Activated CD4-positive, alpha-beta T cell treated with anti-CD3 and anti-CD28 coated beads for 36 hours (primary cell): ENCODE results near the gene LRRC8C. TPM values are rescaled to one million over a fixed set of nuclear protein-coding genes. Genes with fewer than 3 reads are reported as not detected.
A peak's percentile ranks its signal among the peaks of the same experiment; 100 is the strongest.
"Not testable (repeated sequence)": the region's sequence is repeated elsewhere in the genome, so short reads cannot be mapped to it uniquely, and the experiment has no call there.

Experiments
- ATAC-seq: fragments of 200-7000 bp; cut with Tn5 transposase; one replicate; pipeline ENCODE4 v1.10.0; 2021; ENCODE audit warnings: mild to moderate bottlenecking, moderate library complexity
- CTCF ChIA-PET: fragments of 350-600 bp; sonication (Branson Sonifier 250); formaldehyde crosslinking; loops from one replicate; lab custom pipeline; 2021; ENCODE audit warnings: antibody characterized with exemption; lab: Charles Lee
- POLR2A ChIA-PET: fragments of 350-600 bp; sonication (Branson Sonifier 250); formaldehyde crosslinking; loops from one replicate; lab custom pipeline; 2021; ENCODE audit warnings: antibody characterized with exemption, inconsistent platforms; lab: Charles Lee
- DNase-seq: peaks from one replicate; pipeline ENCODE4 v3.0.0-alpha.2; 2020
- H3K27ac Mint-ChIP-seq: one replicate; pipeline ENCODE4 v1.8.0; 2021; ENCODE audit warnings: mixed read lengths
- H3K27me3 Mint-ChIP-seq: one replicate; pipeline ENCODE4 v1.8.0; 2021; ENCODE audit warnings: mixed read lengths
- H3K36me3 Mint-ChIP-seq: one replicate; pipeline ENCODE4 v1.8.0; 2021; ENCODE audit warnings: low read depth, mixed read lengths
- H3K4me1 Mint-ChIP-seq: one replicate; pipeline ENCODE4 v1.8.0; 2021; ENCODE audit warnings: mixed read lengths
- H3K4me3 Mint-ChIP-seq: one replicate; pipeline ENCODE4 v1.8.0; 2021; ENCODE audit warnings: mild to moderate bottlenecking, moderate library complexity, mixed read lengths
- H3K9me3 Mint-ChIP-seq: one replicate; pipeline ENCODE4 v1.8.0; 2021; ENCODE audit warnings: low read depth, mixed read lengths
- intact Hi-C, 2 experiments: fragments of 100-400 bp; cut with DNase I in 1 of 2; cut with micrococcal nuclease in 1 of 2; formaldehyde crosslinking; loops; one replicate each; pipeline versions ENCODE4 v1.14.2 to v1.15.1; 2022 to 2024; cut with DNase I, micrococcal nuclease
- total RNA-seq, 2 experiments: library from RNA; stranded (reverse); gene quantifications; one replicate each; pipeline ENCODE4 v1.2.3, GENCODE V29; 2021

Gene LRRC8C
- total RNA-seq, 2 experiments from 2014 or later = 31.5 to 37.1 TPM

DNA sequence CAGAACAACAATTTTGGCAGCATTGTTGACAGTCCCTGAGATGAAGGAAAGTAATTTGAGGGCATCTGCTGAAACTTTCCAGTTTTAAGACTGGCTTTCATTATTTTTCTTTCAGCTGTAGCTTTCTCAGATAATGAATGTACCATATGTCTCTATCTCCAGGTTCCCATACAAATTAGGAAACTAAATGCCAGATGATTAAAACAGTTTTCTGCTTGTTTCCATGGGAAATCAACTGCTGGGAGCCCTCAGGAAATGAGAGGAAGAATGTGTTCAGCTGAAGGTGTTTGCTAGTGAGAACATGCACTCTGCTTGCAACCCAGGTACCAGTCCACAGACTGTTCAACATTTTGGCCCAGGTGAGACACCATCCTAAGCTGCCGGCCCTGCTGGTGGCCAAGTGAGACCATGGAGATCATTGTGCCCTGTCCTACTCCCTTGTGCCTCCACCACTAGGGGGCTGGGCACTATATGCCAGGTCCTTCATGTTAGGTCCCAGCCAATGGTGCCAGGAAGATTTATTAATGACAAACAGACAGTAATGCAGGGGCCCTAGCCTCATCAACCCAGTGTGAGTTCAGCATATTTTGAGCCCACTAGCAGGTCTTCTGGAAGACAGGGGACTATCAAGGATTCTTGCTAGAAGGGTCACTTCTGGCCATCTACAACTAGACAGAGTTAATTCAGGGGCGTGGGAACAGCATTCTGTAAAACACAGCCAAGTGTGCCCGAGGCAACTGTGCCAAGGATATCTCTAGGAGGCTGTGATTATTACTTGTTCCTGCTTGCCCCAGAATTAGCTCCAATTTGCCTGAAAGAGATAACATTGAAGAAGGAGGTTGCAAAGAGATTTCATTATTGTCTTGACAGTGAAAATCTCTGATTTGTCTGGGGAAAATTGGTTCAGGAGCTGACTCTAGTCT lies 17.0 kb upstream of the LRRC8C start:
- no peak overlapping the region for H3K27ac Mint-ChIP-seq
- H3K9me3 Mint-ChIP-seq = peaks cover 23% of the 10 kb centered on the region
- H3K4me3 Mint-ChIP-seq = no peak overlapping the region
- peaks cover 86% of the 10 kb centered on the region for H3K4me1 Mint-ChIP-seq
- peaks cover 59% of the 10 kb centered on the region for H3K36me3 Mint-ChIP-seq
- POLR2A ChIA-PET = interaction anchor here (1.1 kb wide), 1 partner anchor 13 kb away, joined by 3 read pairs; no protein-coding TSS in a partner anchor
- intact Hi-C loops = no loop called here
- CTCF ChIA-PET = interaction anchor here (0.6 to 7.8 kb wide), 20 partner anchors 8 to 155 kb away, joined by 3 to 73 read pairs (median 3); partner anchors contain the start of gene LRRC8C
- no peaks in the 10 kb centered on the region for H3K27me3 Mint-ChIP-seq
- DNase-seq (peak; percentile 46), ATAC-seq (no peak)

DNA sequence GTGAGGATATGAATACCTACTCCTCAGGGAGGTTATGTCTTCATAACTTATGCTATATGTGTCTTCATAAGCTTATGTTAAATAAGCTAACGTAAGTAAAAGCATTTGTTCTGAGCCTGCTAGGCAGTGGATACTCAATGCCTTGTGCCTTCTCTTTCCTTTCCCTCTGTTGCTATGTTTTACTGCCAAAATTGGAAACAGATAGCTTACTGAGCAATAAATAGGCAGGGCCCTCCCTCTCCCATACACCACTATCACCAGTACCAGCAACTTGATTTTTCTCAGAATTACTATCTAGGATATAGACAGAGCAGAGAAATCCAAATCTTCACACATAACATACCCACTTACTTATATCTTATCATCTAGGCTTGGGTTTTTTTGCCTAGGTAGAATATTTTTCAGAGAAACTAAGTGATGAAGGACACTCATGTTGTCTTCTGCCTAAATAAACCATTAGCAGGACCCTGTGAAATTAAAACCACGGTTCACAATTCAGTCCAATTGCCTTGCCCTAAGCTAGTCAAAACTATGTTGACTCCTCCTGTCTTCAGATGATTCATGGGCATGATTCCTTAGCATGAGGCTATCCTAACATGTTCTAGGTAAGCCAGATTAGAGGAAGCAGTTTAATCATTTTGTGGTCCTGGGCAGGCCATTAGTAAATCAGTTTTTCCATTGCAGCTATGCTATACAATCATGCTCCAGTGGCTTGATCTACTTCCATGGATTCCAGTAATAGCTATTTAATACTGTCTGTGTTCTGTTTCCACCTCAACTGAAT lies 15.9 kb upstream of the LRRC8C start:
- POLR2A ChIA-PET = interaction anchor here (0.9 kb wide), 1 partner anchor 13 kb away, joined by 3 read pairs; no protein-coding TSS in a partner anchor
- CTCF ChIA-PET = interaction anchor here (0.6 to 7.8 kb wide), 13 partner anchors 7 to 149 kb away, joined by 3 to 73 read pairs (median 3); partner anchors contain the start of gene LRRC8C
- Mint-ChIP-seq H3K4me1 (peaks cover 85% of the 10 kb centered on the region), H3K36me3 (peaks cover 65% of the 10 kb centered on the region), H3K4me3 (no peak overlapping the region), H3K27me3 (no peaks in the 10 kb centered on the region), H3K9me3 (peaks cover 23% of the 10 kb centered on the region), H3K27ac (no peak overlapping the region)
- ATAC-seq = peak; percentile 40
- intact Hi-C loops = no loop called here
- no peak for DNase-seq

- Mint-ChIP-seq H3K27ac (peak overlapping the region; percentile 79), H3K9me3 (peaks cover 23% of the 10 kb centered on the region), H3K4me1 (peaks cover 64% of the 10 kb centered on the region), H3K27me3 (no peaks in the 10 kb centered on the region), H3K36me3 (peaks cover 59% of the 10 kb centered on the region), H3K4me3 (peak overlapping the region; percentile 36)
- ATAC-seq = peak; percentile 34
- intact Hi-C loops = no loop called here
- ChIA-PET POLR2A (interaction anchor here (0.6 to 1.0 kb wide), 2 partner anchors 9 kb away, joined by 6 read pairs; no protein-coding TSS in a partner anchor), CTCF (interaction anchor here (0.6 to 7.8 kb wide), 5 partner anchors 9 to 974 kb away, joined by 3 to 73 read pairs (median 3); partner anchors contain the start of gene LRRC8C)
- no peak for DNase-seq
These were observed 12.3 kb upstream of the LRRC8C start for GRCh38 chr1:89620664-89621063.

DNA sequence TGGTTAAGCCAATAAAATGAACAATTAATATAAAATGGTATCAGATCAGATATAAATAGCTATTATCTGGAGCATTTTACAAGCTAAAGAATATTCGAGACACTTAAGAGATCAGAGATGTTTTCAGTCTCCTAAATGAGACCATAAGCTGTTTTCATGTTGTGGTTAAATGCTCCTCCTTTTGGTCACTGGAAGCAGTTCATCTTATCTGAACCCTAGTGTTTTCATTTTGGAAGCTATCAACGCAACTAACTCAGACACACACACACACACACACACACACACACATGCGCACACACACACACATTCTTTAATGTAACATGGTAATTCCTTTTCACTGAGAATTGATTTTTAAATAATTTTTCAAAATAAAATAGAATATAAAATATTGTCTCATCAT lies 10.0 kb upstream of the LRRC8C start:
- Mint-ChIP-seq H3K36me3 (peaks cover 44% of the 10 kb centered on the region), H3K4me1 (peaks cover 63% of the 10 kb centered on the region)
- DNase-seq = no peak

GRCh38 chr1:89624314-89624713 lies 8.6 kb upstream of the LRRC8C start:
- ChIA-PET POLR2A (interaction anchor here (0.7 to 1.3 kb wide), 3 partner anchors 12 to 19 kb away, joined by 3 to 6 read pairs (median 3); no protein-coding TSS in a partner anchor), CTCF (interaction anchor here (0.7 to 3.4 kb wide), 8 partner anchors 9 to 333 kb away, joined by 3 to 18 read pairs (median 6); no protein-coding TSS in a partner anchor)
- H3K9me3 Mint-ChIP-seq = no peaks in the 10 kb centered on the region
- no peak for DNase-seq
- H3K4me1 Mint-ChIP-seq = peaks cover 68% of the 10 kb centered on the region
- ATAC-seq = no peak
- H3K36me3 Mint-ChIP-seq = peaks cover 44% of the 10 kb centered on the region
- intact Hi-C loops = no loop called here
- no peak overlapping the region for H3K4me3 Mint-ChIP-seq
- no peak overlapping the region for H3K27ac Mint-ChIP-seq
- H3K27me3 Mint-ChIP-seq = no peaks in the 10 kb centered on the region

More for the DNA sequence above, 10.0 kb upstream of the LRRC8C start:
- H3K9me3 Mint-ChIP-seq = peaks cover 9% of the 10 kb centered on the region
- ChIA-PET CTCF (interaction anchor here (0.6 to 3.4 kb wide), 14 partner anchors 8 to 172 kb away, joined by 3 to 18 read pairs (median 5); no protein-coding TSS in a partner anchor), POLR2A (interaction anchor here (0.8 kb wide), 1 partner anchor 14 kb away, joined by 3 read pairs; no protein-coding TSS in a partner anchor)
- no peak overlapping the region for H3K27ac Mint-ChIP-seq
- H3K4me3 Mint-ChIP-seq = no peak overlapping the region
- no peaks in the 10 kb centered on the region for H3K27me3 Mint-ChIP-seq
- intact Hi-C loops = loop anchor here (1.0 to 2.0 kb wide), 2 partner anchors 140 to 141 kb away; no protein-coding TSS in a partner anchor
- no peak for ATAC-seq

DNA sequence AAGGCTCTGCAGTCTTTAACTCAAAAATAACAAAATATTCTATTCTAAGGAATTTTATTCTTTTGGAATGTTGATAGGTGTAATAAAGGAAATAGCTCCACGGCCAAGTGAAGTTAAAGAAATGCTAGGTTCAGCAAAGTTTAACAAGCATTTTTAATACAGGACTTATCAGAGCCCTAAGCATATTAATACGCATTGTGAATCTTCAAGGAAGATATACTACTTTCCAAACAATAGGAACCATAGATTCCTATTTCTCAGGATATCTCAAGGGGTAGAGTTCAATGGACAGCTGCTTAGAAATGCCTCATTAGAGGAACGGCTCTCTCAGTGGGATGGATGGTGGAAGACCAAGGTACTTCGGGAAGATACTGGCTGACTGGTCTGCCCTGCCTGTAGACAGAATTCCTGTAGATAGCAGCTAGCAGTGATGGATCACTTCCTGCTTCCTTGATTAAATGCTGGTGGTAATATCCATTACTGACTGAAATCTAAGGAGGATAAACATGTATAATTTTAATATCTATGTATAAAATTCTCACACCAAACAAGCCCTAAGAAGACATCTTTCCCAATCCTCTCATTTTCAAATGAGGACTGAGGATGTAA lies 8.1 kb upstream of the LRRC8C start:
- CTCF ChIA-PET = interaction anchor here (0.8 to 14.9 kb wide), 9 partner anchors 10 to 141 kb away, joined by 3 to 157 read pairs (median 5); no protein-coding TSS in a partner anchor
- DNase-seq = no peak
- Mint-ChIP-seq H3K4me1 (peaks cover 69% of the 10 kb centered on the region), H3K36me3 (peaks cover 46% of the 10 kb centered on the region), H3K27me3 (no peaks in the 10 kb centered on the region), H3K27ac (no peak overlapping the region), H3K9me3 (no peaks in the 10 kb centered on the region), H3K4me3 (no peak overlapping the region)
- ATAC-seq = no peak
- intact Hi-C loops = no loop called here
- POLR2A ChIA-PET = interaction anchor here (0.8 to 1.3 kb wide), 2 partner anchors 16 to 20 kb away, joined by 3 read pairs; no protein-coding TSS in a partner anchor

GRCh38 chr1:89627596-89627962 lies 5.3 kb upstream of the LRRC8C start:
- DNase-seq (no peak), ATAC-seq (no peak)
- peak overlapping the region; percentile 84 for H3K27ac Mint-ChIP-seq
- peak overlapping the region; percentile 25 for H3K4me3 Mint-ChIP-seq
- H3K9me3 Mint-ChIP-seq = no peaks in the 10 kb centered on the region
- H3K27me3 Mint-ChIP-seq = no peaks in the 10 kb centered on the region
- peaks cover 71% of the 10 kb centered on the region for H3K4me1 Mint-ChIP-seq
- POLR2A ChIA-PET = interaction anchor here (0.6 to 1.9 kb wide), 9 partner anchors 8 to 370 kb away, joined by 3 to 22 read pairs (median 5); no protein-coding TSS in a partner anchor
- H3K36me3 Mint-ChIP-seq = peaks cover 38% of the 10 kb centered on the region
- intact Hi-C loops = no loop called here
- CTCF ChIA-PET = interaction anchor here (0.7 to 14.9 kb wide), 18 partner anchors 8 to 643 kb away, joined by 3 to 157 read pairs (median 4); no protein-coding TSS in a partner anchor

GRCh38 chr1:89629146-89629545 lies 3.8 kb upstream of the LRRC8C start:
- Mint-ChIP-seq H3K27me3 (no peaks in the 10 kb centered on the region), H3K4me1 (peaks cover 63% of the 10 kb centered on the region), H3K4me3 (no peak overlapping the region), H3K36me3 (peaks cover 40% of the 10 kb centered on the region), H3K27ac (peak overlapping the region; percentile 78), H3K9me3 (no peaks in the 10 kb centered on the region)
- DNase-seq (no peak), ATAC-seq (no peak)
- POLR2A ChIA-PET = interaction anchor here (0.7 to 4.9 kb wide), 4 partner anchors 8 to 43 kb away, joined by 5 to 28 read pairs (median 6); no protein-coding TSS in a partner anchor
- intact Hi-C loops = no loop called here
- CTCF ChIA-PET = interaction anchor here (0.7 to 14.9 kb wide), 12 partner anchors 9 to 173 kb away, joined by 3 to 157 read pairs (median 4); no protein-coding TSS in a partner anchor

DNA sequence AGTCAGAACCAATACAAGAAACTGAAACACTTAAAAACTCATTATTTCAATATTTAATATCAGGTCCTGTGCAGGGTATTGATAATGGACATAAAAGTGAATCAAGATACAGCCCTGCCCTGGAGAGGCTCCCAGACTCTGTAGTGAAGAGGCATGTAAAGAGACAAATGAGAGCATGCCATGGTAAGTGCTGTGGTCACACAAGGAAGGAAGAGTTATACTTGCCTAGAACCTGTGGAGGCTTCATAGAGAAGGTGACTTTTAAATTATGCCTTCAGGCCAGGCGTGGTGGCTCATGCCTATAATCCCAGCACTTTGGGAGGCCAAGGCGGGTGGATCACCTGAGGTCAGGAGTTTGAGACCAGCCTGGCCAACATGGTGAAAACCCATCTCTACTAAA lies 3.3 kb upstream of the LRRC8C start:
- DNase-seq, intact Hi-C loops, H3K4me3 Mint-ChIP-seq, H3K9me3 Mint-ChIP-seq, H3K27me3 Mint-ChIP-seq, ATAC-seq: not testable (repeated sequence)
- ChIA-PET POLR2A (interaction anchor here (0.7 to 4.9 kb wide), 4 partner anchors 9 to 43 kb away, joined by 5 to 28 read pairs (median 6); no protein-coding TSS in a partner anchor), CTCF (interaction anchor here (0.7 to 14.9 kb wide), 16 partner anchors 9 to 172 kb away, joined by 3 to 157 read pairs (median 4); no protein-coding TSS in a partner anchor)
- peak overlapping the region; percentile 67 for H3K27ac Mint-ChIP-seq
- H3K36me3 Mint-ChIP-seq = peaks cover 43% of the 10 kb centered on the region
- peaks cover 64% of the 10 kb centered on the region for H3K4me1 Mint-ChIP-seq

GRCh38 chr1:89630048-89630447 lies 2.9 kb upstream of the LRRC8C start:
- POLR2A ChIA-PET = interaction anchor here (1.0 to 4.9 kb wide), 4 partner anchors 19 to 151 kb away, joined by 3 to 28 read pairs (median 6); no protein-coding TSS in a partner anchor
- no peaks in the 10 kb centered on the region for H3K9me3 Mint-ChIP-seq
- H3K27me3 Mint-ChIP-seq = no peaks in the 10 kb centered on the region
- intact Hi-C loops = loop anchor here in 1 of 2 experiments (5.0 kb wide), 2 partner anchors 152 to 367 kb away; partner anchors contain the start of gene ZNF326
- H3K27ac Mint-ChIP-seq = peak overlapping the region; percentile 23
- peaks cover 66% of the 10 kb centered on the region for H3K4me1 Mint-ChIP-seq
- no peak for DNase-seq
- CTCF ChIA-PET = interaction anchor here (0.7 to 14.9 kb wide), 12 partner anchors 8 to 151 kb away, joined by 3 to 157 read pairs (median 8); no protein-coding TSS in a partner anchor
- H3K36me3 Mint-ChIP-seq = peaks cover 42% of the 10 kb centered on the region
- no peak for ATAC-seq
- H3K4me3 Mint-ChIP-seq = peak overlapping the region; percentile 26
